Measurements from ENCODE around the gene ALDH1L1. TPM values are rescaled to one million over a fixed set of nuclear protein-coding genes. Genes with fewer than 3 reads are reported as not detected.

Gene ALDH1L1
- polyA plus RNA-seq, 1 donor = 40.4 TPM

Other genes starting within 250 kb of the ALDH1L1 start
- 0.19 TPM for gene ROPN1B, start 211.4 kb downstream of the ALDH1L1 start, polyA plus RNA-seq
- 32.8 TPM for gene SLC41A3, start 96.5 kb downstream of the ALDH1L1 start, polyA plus RNA-seq
- 1.4 TPM for gene KLF15, start 176.8 kb upstream of the ALDH1L1 start, polyA plus RNA-seq
- 0.45 TPM for gene CFAP100, start 214.3 kb upstream of the ALDH1L1 start, polyA plus RNA-seq